Peyer's patch (tissue), 4 donors: ENCODE measurements around the gene NDOR1.

Experiments
- CTCF ChIP-seq, 6 experiments: fragments of 450-650 bp in 4 of 6; fragments of 200-600 bp in 2 of 6; sonication (generic) in 1 of 6; IDR thresholded peaks; one replicate each; pipeline ENCODE4 v1.5.1; 2017 to 2019; ENCODE audit warnings: antibody characterized with exemption in 6 of 6, mild to moderate bottlenecking in 3 of 6, moderate library complexity in 1 of 6
- POLR2A ChIP-seq, 2 donors: fragments of 450-650 bp; IDR thresholded peaks; one replicate each; pipeline ENCODE4 v1.5.1; 2017; ENCODE audit warnings: antibody characterized with exemption in 2 of 2, mild to moderate bottlenecking in 2 of 2, moderate library complexity in 2 of 2

- TF ChIP-seq CTCF (IDR thresholded peaks at IDR 0.05) = no peak
- TF ChIP-seq POLR2A (IDR thresholded peaks at IDR 0.05) = no peak
Measured at GRCh38 chr9:137206602-137207001, 1.1 kb downstream of the NDOR1 start.
